Upper lobe of left lung (tissue), 6 donors: ENCODE results near the gene USP28. TPM values are rescaled to one million over a fixed set of nuclear protein-coding genes. Genes with fewer than 3 reads are reported as not detected.

Experiments
- ATAC-seq, 2 donors: fragments of 200-7000 bp; cut with Tn5 transposase; one replicate each; pipeline ENCODE4 v1.9.1; 2022; ENCODE audit warnings: mild to moderate bottlenecking in 2 of 2, moderate library complexity in 2 of 2; ENCODE audit not compliant: low FRiP score in 2 of 2
- DNase-seq, 2 donors: peaks; one replicate each; pipeline ENCODE4 v3.0.0-alpha.2; 2019 to 2020
- H3K27ac ChIP-seq, 4 donors: fragments of 200-600 bp; sonication (generic); one replicate each; pipeline ENCODE4 v1.5.1; 2016 to 2019
- H3K27me3 ChIP-seq, 4 donors: fragments of 200-600 bp; sonication (generic); one replicate each; pipeline ENCODE4 v1.5.1; 2017 to 2019
- H3K36me3 ChIP-seq, 4 donors: fragments of 200-600 bp; sonication (generic); one replicate each; pipeline ENCODE4 v1.5.1; 2016 to 2019
- H3K4me1 ChIP-seq, 4 donors: fragments of 200-600 bp; sonication (generic); one replicate each; pipeline ENCODE4 v1.5.1; 2018 to 2019
- H3K4me3 ChIP-seq, 4 donors: fragments of 200-600 bp; sonication (generic); one replicate each; pipeline ENCODE4 v1.5.1; 2017 to 2019; ENCODE audit warnings: mild to moderate bottlenecking in 2 of 4, moderate library complexity in 1 of 4
- H3K9me3 ChIP-seq, 4 donors: fragments of 200-600 bp; sonication (generic); one replicate each; pipeline ENCODE4 v1.5.1; 2018 to 2019
- EP300 ChIP-seq, 4 donors: sonication (generic); formaldehyde crosslinking; IDR thresholded peaks; one replicate each; pipeline ENCODE4 v1.5.1; 2017; ENCODE audit warnings: antibody characterized with exemption in 4 of 4, control low read depth in 2 of 4
- POLR2A ChIP-seq, 4 donors: fragments of 450-650 bp; IDR thresholded peaks; one replicate each; pipeline ENCODE4 v1.5.1; 2016 to 2017; ENCODE audit warnings: antibody characterized with exemption in 4 of 4, mild to moderate bottlenecking in 2 of 4
- POLR2AphosphoS5 ChIP-seq, 2 donors: sonication (generic); formaldehyde crosslinking; IDR thresholded peaks; one replicate each; pipeline ENCODE4 v1.5.1; 2017; ENCODE audit warnings: antibody characterized with exemption in 2 of 2
- WGBS, 2 donors: methylation state at CpG; one replicate each; pipeline ENCODE4 v1.1.5; 2017 to 2018; 5-methylcytosine and 5-hydroxymethylcytosine counted together
- total RNA-seq, 6 donors: library from RNA; depleted of rRNA in 4 of 6; stranded (reverse); fragments of >200 nt in 4 of 6; gene quantifications; one replicate each; pipeline versions ENCODE4 v1.1.0 to v1.2.1, GENCODE V29; 2016 to 2021
- TF ChIP-seq, protein P1 (sequence below), 6 experiments: fragments of 450-650 bp in 4 of 6; fragments of 200-600 bp in 2 of 6; sonication (generic) in 2 of 6; IDR thresholded peaks; one replicate each; pipeline ENCODE4 v1.5.1; 2016 to 2019; ENCODE audit warnings: antibody characterized with exemption in 6 of 6
- donor health status: DM: no; HTN: no; CAD: no; lungs with moderate emphysema.
- donor health status: DM: no; HTN: yes; CAD: no; lungs with severe emphysema.

USP28 gene
- total RNA-seq, 6 donors from 2014 or later: 16.1 to 50.8 (median 18.8) TPM

DNA sequence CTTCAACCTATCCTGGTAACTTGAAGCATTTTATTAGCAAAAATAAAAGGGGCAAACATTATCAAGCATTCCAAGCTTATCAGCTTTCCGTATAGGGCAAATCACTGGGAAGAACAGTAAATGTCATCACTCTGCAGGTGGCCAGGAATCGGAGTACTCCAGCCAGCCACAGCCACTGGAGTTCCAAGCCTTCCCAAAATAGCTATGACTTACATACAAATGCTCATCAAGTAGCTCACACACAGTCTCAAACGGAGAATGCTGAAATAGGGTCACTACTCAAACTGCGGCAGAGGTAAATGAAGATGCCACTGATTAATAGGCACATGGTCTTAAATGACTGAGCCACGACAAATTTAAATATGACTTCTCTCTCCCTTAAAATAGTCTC is 2.1 kb downstream of the USP28 start:
- 58 to 66% methylated on average over 5 of the region's 5 CpGs for WGBS, 2 donors

DNA sequence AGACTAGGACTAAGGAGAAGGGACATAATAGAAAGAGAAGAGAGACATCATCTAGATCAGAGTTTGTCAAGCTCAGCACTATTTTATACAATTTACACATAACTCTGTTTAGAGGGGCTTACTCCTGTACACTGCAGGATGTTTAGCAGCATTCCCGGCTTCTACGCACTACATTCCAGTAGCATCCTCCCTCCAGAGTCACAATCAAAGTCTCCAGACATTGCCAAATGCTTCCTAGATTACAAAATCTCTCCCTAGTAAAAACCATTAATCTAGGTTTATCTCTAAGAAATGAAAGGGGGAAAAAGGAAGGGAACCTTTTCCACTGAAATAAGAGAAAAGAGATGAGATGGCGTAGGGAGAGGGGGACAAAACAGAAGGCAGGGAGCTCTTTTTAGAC is 4.0 kb downstream of the USP28 start:
- WGBS, 2 donors: 80 to 89% methylated on average over 3 of the region's 3 CpGs
- no peak for ATAC-seq
- no peaks in the 10 kb centered on the region for H3K9me3 ChIP-seq
- no peak overlapping the region for H3K4me3 ChIP-seq
- no peak for DNase-seq
- TF ChIP-seq POLR2AphosphoS5 (IDR thresholded peaks at IDR 0.05): no peak
- no peak for TF ChIP-seq EP300 (IDR thresholded peaks at IDR 0.05)
- TF ChIP-seq, protein P1, sequence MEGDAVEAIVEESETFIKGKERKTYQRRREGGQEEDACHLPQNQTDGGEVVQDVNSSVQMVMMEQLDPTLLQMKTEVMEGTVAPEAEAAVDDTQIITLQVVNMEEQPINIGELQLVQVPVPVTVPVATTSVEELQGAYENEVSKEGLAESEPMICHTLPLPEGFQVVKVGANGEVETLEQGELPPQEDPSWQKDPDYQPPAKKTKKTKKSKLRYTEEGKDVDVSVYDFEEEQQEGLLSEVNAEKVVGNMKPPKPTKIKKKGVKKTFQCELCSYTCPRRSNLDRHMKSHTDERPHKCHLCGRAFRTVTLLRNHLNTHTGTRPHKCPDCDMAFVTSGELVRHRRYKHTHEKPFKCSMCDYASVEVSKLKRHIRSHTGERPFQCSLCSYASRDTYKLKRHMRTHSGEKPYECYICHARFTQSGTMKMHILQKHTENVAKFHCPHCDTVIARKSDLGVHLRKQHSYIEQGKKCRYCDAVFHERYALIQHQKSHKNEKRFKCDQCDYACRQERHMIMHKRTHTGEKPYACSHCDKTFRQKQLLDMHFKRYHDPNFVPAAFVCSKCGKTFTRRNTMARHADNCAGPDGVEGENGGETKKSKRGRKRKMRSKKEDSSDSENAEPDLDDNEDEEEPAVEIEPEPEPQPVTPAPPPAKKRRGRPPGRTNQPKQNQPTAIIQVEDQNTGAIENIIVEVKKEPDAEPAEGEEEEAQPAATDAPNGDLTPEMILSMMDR (IDR thresholded peaks at IDR 0.05): no peak
- no peak for TF ChIP-seq POLR2A (IDR thresholded peaks at IDR 0.05)
- no peaks in the 10 kb centered on the region for H3K36me3 ChIP-seq
- peaks cover 13 to 38% (median 23%) of the 10 kb centered on the region in 4 donors for H3K4me1 ChIP-seq
- H3K27me3 ChIP-seq: no peaks in the 10 kb centered on the region
- H3K27ac ChIP-seq: no peak overlapping the region

More for the DNA sequence above, 2.1 kb downstream of the USP28 start:
- H3K4me1 ChIP-seq: peaks cover 13 to 39% (median 23%) of the 10 kb centered on the region in 4 donors
- H3K27me3 ChIP-seq: no peaks in the 10 kb centered on the region
- no peak overlapping the region for H3K4me3 ChIP-seq
- ATAC-seq: no peak
- no peak overlapping the region for H3K27ac ChIP-seq
- no peak for TF ChIP-seq POLR2A (IDR thresholded peaks at IDR 0.05)
- TF ChIP-seq EP300 (IDR thresholded peaks at IDR 0.05): no peak
- TF ChIP-seq, protein P1 (IDR thresholded peaks at IDR 0.05): no peak
- TF ChIP-seq POLR2AphosphoS5 (IDR thresholded peaks at IDR 0.05): no peak
- no peak for DNase-seq
- H3K36me3 ChIP-seq: no peaks in the 10 kb centered on the region
- no peaks in the 10 kb centered on the region for H3K9me3 ChIP-seq

DNA sequence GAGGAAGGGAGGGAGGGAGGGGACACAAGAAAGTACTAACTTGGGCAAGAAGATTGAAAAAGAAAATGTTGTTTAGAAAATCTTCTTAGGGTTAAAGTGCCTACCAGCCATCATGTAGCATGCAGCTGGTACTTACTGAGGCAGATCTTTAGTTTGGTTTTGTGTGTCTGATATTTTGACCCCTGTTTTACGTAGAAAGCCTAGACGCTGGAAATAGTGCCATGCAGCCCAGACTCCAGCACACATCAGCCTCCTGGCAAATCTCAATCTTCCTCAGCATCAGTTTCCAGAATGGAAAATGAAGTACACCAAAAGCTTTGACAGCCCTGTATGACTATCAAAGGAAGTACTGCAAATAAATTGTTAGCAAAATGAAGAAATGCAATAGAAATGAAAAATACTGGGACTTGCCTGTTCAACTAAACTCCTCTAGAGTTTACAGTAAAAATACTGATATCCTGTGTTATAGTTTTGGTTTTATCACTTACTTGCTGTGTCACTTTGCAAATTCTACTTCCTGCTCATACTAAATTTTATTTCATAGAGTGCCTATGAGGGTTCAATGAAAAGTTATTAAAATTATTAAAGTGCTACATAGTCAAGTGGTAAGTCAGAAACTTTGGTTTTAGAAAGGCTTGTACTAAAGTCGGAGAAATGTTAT is 7.4 kb downstream of the USP28 start:
- H3K9me3 ChIP-seq: no peaks in the 10 kb centered on the region
- peaks cover 0 to 12% (median 3%) of the 10 kb centered on the region in 4 donors for H3K4me1 ChIP-seq
- H3K4me3 ChIP-seq: no peak overlapping the region
- H3K27me3 ChIP-seq: no peaks in the 10 kb centered on the region
- DNase-seq (no peak), ATAC-seq (no peak)
- 87 to 90% methylated on average over 3 of the region's 3 CpGs for WGBS, 2 donors
- no peaks in the 10 kb centered on the region for H3K36me3 ChIP-seq
- H3K27ac ChIP-seq: no peak overlapping the region
- TF ChIP-seq EP300 (IDR thresholded peaks at IDR 0.05): no peak

DNA sequence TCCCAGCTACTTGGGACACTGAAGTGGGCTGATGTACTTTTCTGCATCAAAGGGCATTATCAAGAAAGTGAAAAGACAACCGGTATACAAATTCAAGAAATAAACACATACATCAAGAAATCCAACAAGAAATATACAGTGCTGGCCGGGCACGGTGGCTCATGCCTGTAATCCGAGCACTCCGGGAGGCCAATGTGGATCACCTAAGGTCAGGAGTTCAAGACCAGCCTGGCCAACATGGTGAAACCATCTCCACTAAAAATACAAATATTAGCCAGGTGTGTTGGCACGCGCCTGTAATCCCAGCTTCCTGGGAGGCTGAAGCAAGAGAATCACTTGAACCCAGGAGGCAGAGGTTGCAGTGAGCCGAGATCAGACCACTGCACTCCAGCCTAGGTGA is 9.5 kb downstream of the USP28 start:
- no peaks in the 10 kb centered on the region for H3K27me3 ChIP-seq
- ATAC-seq: no peak
- H3K4me3 ChIP-seq: no peak overlapping the region
- H3K9me3 ChIP-seq: no peaks in the 10 kb centered on the region
- WGBS, 2 donors: 95% methylated on average over 8 of the region's 8 CpGs
- TF ChIP-seq POLR2AphosphoS5 (IDR thresholded peaks at IDR 0.05) (no peak), EP300 (IDR thresholded peaks at IDR 0.05) (no peak), POLR2A (IDR thresholded peaks at IDR 0.05) (no peak)
- TF ChIP-seq, protein P1 (IDR thresholded peaks at IDR 0.05): no peak
- no peak for DNase-seq
- no peaks in the 10 kb centered on the region for H3K4me1 ChIP-seq
- H3K27ac ChIP-seq: no peak overlapping the region
- H3K36me3 ChIP-seq: no peaks in the 10 kb centered on the region

DNA sequence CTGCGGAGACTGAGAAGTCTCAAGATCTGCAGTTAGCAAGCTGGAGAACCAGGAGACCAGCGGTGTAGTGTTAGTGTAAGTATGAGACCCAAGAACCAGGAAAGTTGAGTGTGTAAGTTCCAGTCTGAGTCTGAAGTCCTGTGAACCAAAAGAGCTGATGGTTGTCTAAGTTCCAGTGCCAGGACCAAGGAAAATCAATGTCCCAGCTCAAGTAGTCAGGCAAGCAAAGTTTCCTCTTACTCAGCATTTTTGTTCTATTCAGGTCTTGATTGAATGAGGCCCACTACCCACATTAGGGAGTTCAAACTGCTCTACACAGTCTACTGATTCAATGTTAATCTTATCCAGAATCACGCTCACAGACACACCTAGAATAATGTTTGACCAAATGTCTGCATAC is 11.0 kb downstream of the USP28 start:
- no peak for ATAC-seq
- H3K36me3 ChIP-seq: no peaks in the 10 kb centered on the region
- TF ChIP-seq POLR2A (IDR thresholded peaks at IDR 0.05): no peak
- TF ChIP-seq, protein P1 (IDR thresholded peaks at IDR 0.05): no peak
- TF ChIP-seq POLR2AphosphoS5 (IDR thresholded peaks at IDR 0.05): no peak
- TF ChIP-seq EP300 (IDR thresholded peaks at IDR 0.05): no peak
- no peak overlapping the region for H3K27ac ChIP-seq
- H3K4me1 ChIP-seq: peaks cover 0 to 4% (median 0%) of the 10 kb centered on the region in 4 donors
- no peaks in the 10 kb centered on the region for H3K9me3 ChIP-seq
- H3K4me3 ChIP-seq: no peak overlapping the region
- DNase-seq: no peak
- 97 to 100% methylated on average over 3 of the region's 3 CpGs for WGBS, 2 donors
- no peaks in the 10 kb centered on the region for H3K27me3 ChIP-seq
